CD4-positive, alpha-beta T cell treated with Interleukin-10 for 1 hour (primary cell): ENCODE measurements around the gene TLE5.

Experiments
- DNase-seq: peaks from one replicate; pipeline ENCODE4 v3.0.0-alpha.2; 2020

Gene TLE5, protein sequence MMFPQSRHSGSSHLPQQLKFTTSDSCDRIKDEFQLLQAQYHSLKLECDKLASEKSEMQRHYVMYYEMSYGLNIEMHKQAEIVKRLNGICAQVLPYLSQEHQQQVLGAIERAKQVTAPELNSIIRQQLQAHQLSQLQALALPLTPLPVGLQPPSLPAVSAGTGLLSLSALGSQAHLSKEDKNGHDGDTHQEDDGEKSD

DNA sequence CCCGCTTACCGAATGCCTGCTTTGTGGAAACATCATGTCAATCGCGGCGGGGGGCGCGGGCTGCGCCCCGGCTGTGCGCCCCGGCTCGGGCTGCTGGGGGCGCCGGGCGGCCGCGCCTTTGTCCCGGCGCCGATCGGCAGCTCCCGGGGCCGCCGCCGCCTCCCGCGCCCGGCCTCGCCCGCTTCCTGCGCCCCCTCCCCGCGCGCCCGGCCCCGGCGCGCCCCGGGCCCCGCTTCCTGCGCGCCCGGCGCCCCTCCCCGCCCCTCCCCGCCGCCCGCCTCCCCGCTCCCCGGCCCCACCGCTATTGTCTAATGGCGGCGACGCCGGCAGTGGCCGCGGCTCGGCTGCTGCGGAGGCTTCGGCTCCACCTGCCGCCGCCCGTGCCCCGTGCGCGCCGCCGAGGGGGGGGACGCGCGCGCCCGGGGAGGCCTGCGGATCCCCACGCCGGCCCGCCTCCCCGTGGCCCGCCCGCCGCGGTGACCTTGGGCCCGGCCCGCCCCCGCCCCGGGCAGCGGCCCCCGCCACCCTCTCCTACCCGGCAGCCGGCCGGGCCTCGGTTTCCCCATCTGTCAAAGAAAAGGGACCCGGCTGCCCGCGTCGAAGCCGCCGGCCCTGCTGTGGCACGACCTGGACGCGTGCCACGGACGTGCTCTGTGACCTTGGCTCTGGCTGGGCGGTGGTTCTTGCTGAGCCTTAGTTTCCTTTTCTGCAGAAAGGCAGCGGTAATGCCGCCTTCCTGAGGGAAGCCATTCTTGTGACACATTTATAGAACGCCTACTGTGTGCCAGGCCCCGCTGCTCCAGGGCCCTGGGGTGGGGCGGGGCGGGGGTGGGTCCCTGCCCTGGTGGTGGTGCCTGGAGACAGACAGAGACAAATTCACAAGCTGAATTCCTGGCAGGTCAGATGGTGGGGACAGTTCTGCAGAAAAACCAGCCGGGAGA, at the start of gene TLE5:
TLE5 (minus strand) TSS at position 331 of the 941 bp plus-strand sequence; CDS start at position 36, 295 bp downstream.
- DNase-seq: peak; percentile 84

DNA sequence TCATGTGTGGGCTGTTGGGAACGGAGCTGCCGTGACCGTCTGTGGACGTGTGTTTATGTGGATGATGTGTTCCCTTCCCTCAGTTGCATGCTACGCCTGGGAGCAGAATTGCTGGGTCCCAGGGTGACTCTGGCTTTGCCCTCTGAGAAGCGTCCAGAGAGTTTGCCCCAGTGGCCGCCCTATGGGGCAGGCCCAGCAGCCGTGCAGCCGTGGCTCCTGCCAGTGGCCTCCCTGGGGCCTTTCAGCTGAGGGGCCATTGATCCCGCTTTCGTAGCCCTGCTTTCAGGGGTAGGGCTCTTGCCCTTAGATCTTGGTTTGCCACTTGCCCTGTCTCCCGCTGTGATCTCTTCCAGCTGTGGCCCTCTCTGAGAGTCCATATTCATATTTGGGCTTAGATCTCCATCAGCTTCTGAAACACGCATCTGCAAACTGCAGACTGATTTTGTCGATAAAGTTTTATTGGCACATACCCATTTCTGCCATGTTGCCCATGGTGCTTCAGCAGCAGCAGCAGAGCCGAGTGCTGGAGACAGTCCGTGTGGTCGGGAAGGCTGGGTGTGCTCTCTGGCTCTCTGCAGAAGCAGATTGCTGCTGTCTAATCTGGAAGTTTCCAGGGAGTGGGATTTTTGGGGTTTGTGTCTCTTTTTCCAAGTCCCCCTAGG, 49.4 kb upstream of the TLE5 start:
- no peak for DNase-seq

DNA sequence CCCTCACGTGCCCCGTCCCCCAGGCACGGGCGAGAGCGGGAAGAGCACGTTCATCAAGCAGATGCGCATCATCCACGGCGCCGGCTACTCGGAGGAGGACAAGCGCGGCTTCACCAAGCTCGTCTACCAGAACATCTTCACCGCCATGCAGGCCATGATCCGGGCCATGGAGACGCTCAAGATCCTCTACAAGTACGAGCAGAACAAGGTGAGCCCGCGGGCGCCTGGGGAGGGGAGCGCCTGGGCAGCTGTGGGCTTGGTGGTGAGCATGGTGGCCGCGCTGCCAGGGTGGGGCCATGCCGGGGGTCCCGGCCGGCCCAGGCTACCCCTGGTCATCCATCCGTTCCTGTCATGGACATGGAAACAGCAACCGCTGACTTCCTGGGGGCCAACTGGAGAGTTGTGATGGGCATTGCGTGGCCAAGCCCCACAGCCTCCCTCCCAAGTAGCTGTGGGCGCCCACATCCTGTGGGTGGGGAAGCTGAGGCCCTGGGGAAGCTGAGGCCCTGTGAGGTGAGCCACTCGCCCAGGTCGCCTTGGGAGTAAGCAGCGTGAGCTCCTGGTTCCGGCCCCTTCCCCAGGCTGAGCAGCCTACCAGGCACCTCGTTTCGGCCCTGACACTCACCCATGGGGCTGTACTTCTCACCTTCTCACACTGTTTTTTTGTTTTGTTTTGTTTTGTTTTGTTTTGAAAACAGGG, 48.0 kb upstream of the TLE5 start:
- DNase-seq: no peak

DNA sequence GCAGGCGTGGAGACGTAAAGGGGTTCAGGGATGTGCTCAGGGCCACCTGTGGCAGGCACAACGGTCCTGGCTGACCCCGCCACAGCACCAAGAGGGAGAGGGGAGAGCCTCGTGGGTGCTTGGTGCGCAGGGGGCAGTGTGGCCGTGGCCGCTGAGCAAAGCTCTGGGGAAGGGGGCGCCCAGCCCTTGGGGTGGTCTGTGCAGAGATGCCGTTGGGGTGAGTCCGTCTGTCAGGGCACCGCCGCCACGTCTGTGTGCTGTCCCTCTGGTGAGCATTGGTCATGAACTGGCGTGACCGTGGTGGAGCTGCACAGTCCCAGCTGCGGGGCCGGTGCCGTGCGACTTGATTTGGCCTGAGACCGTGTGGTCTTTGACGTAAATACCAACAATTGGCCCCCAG, 47.2 kb upstream of the TLE5 start:
- no peak for DNase-seq

DNA sequence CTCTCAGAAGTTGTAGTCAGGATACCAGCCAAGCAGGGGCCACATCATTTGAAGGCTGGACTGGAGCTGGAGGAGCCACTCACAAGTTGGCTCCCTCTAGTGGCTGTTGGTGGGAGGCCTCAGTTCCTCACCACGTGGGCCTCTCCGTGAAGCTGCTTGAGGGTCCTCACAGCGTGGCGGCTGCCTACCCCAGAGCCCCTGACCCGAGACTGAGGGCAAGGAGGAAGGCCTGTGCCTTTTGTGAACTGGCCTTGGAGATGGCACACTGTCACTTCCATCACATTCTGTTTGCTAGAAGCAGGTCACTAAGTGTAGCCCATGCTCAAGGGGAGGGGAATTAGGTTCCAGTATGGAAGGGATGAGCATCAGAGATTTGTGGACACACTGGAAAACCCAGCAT, 46.5 kb upstream of the TLE5 start:
- DNase-seq: peak; percentile 77

DNA sequence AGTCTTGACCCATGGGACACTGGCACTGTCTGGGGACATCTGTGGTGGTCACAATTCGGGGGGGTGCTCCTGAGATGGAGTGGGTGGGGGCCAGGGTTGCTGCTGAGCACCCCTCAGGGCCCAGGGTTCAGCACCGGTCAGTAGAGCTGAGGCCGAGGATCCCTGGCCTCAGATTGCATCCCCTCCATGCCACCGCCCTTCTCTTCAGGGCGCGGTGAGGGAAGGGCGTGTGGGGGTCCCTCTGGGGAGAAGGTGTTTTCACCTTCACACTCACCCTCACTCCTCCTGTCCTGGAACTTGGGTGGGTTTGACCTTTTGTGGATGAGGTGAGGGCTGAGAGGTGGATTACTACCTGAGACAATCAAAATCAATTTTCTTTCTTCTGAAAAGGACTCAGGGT, 45.4 kb upstream of the TLE5 start:
- no peak for DNase-seq

DNA sequence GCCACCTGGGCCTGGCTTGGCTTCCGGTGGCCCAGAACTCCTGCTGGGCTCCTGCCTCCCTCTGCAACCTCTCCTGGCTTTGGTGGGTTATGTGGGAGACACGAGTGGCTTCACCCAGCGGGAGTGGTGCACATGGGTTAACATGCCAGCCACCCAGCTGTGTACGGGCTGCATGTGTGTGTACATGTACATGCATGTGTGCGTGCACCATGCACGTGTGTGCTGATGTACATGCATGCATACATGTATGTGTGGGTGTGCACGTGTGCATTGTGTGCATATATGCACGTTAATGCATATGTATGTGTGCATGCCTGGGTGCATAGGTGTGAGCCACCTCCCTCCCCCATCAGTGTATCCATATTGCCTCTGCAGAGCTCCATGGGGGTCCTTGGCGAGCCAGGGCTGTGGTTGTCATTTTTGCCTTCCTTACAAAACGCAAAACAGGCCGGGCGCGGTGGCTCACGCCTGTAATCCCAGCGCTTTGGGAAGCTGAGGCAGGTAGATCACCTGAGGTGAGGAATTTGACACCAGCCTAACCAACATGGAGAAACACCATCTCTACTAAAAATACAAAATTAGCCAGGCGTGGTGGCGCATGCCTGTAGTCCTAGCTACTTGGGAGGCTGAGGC, 44.3 kb upstream of the TLE5 start:
- DNase-seq: no peak

DNA sequence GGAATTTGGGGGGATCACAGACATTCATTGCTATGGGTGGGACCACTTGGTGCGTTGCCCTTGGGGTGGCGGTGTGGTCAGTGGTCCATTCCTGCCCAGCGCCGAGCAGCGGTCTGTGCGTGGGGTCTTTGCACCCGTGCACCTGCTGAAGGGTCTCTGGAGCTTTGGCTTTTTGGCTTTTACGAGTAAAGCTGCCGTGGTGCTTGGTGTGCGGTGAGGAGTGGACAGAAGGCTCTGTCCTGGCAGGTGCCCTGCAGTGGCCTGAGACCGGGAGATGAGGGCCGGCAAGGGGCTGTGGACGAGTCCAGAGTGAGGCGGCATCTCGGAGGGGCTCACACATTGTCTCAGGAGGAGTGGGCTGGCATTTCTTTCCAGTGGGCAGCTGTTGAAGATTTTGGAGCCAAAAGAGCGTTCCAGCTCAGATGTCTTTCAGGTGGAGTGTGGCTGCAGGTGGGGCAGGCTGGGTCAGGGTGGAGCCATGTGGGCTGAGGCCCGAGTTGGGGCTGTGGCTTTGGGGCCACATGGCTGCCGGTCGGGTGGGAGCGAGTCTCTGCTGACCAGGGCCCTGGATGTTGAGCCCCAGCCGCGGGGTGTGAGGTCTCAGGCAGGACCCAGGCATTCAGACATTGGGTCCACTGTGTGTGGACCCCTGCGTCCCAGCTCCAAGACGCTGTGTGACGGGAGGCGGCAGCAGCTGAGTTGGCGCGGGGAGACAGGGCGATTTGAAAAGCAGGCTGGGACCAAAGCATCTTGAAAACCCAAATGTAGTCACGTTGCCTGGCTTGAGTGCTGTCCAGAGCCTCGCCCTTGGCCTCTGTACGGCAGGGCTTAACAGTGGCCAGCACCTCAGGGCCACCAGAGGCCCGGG, 43.6 kb upstream of the TLE5 start:
- DNase-seq: no peak

DNA sequence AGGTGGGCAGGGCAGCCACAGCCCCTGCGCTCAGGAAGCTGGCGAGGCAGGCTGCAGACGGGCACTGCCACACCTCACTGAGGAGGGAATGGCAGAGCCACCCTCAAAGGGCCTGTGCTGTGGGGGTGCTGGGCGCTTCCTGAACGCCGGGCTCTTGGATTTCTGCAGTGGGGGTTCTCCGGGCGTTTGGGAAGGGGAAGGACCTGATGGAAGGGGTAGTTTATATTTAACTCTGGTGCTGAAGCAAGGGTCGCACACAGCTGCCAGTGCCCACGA, 42.4 kb upstream of the TLE5 start:
- DNase-seq: no peak

DNA sequence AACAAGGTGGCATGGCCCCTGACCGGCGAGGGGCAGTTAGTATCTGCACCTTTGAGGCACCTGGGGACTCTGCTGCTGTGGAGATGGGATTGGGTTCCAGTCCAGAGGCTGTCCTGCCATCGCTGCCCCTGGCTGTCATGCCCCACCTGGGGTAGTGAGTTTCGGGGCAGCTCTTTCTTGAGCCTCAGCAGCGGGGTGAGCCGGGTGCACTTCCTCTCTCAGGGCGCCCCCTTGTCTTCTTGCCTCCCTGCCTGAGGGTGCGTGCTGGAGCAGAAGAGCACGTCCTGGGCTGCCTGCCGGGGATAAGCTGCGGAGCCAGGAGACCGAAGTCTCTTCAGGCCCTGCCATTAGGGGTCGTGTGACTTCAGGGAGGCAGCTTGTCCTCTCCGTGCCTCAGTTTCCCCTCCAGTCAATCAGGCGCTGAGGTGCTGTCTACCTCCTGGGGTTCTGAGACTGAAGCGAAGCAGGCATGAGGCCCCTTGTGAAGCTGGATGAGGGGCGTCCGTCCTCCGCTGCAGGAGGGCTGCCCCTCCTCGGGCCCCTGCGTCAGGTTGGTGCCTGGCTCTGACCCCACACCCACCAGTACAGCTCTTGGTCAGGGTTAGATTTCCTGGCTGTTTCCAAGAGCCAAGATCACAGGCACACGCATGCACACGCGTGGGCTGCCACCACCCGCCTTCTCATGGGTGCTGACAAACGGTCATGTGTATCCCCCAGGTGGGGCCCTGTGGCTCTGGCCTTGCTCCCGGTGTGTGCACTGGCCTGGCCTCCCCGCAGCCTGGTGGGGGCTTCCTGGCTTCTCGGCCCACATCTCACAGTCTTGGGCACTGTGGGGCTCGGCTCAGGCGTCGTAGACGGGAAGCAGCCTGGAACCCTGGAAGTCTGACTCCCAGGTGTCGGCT, 40.2 kb upstream of the TLE5 start:
- no peak for DNase-seq

DNA sequence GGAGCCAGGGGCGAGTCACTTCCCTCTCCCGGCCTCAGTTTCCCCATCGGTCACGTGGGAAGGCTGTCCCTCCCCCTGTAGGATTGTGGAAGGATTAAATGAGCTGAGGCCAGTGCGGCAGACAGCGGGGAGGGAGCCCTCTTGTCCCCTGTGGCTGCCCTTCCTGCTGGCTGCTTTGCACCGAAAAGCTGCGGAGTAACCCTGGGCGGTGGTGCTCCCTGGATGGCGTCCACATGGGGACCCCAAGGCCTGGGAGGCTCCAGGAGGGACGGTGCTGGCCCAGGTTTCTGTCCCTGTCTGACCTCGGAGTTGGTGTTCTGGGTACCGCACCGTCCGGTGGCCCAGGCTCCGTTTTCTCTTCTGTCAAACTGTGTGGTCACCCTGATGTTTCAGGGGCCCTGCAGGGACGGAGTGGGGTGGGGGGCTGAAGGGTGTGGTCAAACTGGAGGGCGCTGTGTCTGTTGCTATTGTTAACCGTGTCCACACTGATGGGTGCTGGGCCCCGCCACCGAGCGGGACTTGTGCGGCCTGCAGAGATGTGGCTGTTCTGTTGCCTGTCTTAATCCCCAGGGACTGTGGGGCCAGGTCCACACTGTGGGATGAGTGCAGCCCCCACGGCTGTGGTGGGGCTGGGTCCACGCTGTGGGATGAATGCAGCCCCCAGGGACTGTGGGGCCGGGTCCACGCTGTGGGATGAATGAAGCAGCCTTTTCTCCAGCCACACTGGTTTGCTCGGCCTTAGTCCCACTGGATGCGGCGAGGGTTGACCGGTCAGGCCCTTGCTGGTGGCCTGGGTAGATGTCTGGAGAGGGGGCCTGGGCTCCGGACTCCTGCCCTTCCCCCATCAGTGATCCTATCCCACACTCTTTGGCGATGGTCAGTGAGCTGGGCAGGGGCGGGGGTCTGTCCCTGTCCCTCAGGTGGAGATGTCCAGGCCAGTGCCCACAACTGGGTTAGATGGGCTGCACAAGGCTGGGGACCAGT, 38.7 kb upstream of the TLE5 start:
- DNase-seq: no peak

DNA sequence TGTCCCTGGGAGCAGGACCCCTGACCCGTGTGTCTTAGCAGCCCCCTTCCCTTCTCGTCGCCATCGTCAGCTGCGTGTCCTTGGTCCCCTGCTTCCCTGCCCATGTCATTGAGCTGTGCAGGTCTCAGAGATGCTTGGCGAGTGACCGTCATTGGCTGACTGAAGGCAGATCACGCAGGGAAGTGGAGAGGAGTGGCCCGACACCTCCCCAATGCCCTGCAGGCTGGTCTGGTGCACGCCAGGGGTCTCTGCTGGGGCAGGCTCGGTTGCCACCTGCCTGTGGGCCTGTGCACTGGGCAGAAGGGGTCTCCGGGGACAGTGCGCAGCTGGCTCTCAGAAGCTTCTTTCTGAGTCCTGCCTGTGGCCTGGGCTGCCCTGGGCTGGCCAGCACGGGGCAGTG, 38.0 kb upstream of the TLE5 start:
- no peak for DNase-seq

DNA sequence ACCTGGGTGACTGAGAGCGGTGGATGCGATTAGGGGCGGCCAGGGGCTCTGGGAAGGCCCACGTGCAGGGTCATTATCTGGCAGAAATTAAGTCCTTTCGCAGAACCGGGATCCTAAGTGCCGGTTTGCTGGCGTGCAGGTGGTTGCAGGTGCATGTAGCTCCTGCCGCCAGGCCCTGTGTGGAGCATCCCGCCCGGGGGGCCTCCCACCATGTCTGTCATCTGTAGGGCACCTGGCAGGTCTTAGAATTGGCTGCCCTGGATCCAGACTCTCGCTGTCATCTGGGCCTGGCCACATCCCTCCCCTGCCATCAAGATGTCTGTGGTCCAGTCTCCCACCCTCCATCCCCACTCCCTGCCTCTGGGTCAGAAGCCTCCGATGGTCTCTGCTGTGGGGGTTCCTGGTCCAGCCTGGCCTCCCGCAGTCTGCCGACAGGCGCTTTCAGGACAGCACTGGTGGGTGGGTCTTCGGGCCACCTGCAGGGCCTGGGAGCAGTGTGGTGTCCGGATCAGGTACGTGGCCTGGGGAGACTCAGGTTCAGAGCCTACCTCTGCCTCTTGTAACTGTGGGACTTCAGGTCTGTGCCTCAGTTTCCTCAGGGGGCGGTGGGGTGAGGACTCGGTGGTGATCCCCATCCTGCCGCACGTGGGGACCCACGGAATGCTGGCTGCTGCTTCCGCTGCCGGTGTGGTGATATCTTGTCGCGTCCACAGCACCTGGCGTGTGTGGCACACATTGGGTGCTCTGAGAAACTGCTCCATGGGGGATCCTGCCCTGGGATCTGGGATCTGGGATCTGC, 37.3 kb upstream of the TLE5 start:
- no peak for DNase-seq

DNA sequence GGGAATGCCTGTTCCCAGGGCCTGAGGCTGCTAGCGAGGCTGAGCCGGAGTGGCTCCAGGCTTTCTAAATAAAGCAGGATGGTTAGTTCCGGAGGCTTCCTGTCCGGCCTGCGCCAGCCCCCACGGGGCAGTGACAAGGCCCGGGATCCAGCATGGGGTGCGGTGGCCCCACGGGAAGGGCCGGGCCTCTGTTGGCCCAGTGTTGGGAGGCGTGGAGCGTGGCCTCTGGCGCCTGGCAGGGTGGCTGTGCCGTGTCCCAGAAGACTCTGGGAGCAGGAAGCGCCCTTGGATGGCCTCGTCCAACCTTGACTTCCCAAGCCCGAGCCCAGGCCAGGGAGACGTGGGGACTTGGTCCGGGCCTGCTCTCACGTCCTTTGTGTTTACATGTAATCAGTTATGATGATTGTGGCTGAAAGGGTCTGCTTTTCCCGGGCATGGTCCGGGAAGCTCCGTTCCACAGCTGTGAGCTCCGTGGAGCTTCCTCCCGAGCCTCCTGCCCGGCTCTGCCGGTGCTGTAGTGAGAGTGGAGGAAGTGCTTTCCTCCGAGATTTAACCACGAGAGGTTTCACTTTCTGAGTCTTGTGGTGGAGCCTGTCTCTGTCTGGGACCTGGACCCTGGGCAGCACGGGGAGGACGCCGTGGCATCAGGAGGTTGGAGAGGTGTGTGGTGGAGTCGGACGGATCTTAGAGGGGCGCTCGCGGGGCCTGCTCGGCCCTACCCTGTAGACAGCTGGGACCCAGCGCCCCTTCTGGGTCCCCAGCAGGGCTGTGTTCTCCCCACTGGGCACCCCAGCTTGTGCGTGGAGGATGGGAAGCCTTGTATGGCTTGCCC, 36.4 kb upstream of the TLE5 start:
- DNase-seq: peak; percentile 45

DNA sequence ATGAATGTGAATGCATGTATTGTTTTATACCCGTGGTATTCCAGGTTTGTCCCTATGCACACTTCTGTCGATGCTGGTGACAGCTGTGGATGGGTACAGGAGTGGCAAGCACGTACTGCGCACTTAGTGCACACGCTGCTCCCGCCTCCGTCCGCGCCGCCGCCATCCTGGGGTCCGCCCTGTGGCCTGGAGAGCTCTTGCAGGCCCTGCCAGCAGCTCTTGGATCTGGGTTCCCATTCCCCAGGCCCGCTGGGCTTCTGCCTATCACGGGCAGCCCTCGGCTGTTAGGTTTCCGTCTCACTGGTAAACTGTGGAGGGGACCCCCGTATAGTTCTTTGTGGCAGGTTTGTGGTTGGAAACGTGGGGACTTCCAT, 35.8 kb upstream of the TLE5 start:
- no peak for DNase-seq

DNA sequence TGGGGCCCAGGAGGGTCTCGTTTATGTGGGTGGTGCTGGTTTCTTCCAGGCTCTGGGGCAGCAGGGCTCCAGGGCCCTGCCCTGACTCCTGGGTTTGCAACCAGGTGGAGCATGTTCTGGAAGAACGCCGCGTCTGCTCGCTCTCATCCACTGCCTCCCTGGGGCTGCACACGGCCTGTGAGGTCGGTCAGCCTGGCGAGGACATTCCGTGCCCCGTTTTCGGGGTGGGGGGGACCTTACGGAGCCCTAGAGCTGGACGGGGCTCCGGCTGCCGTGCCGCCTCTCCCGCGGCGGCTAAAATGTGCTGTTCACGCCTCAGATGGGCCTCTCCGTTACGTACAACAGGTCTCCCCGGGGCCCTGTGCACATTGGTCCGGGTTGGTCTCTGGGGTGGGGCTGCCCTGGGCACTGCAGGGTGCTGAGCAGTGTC, 35.2 kb upstream of the TLE5 start:
- no peak for DNase-seq

DNA sequence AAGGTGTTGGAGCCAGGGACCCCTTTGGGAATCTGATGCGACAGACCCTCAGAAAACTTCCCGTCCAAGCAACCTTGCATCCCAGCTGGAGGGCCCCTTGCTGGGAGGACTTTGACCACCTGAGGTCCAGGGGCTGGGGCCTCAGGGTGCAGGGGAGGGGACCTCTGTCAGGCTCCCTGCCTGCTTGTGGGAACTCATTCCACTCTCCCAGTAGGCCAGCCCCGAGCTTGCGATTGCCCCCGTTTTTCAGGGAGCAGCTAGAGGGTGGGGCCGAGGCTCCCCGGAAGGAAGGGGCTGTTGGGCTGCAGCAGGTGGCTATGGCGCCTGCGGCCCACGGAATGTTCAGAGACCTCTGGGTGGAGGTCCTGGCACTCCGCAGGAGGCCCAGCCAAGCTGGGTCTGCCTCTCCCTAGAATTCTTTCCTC, 34.6 kb upstream of the TLE5 start:
- DNase-seq: no peak
